H9 (cell line): ENCODE measurements around the gene TMEM109. TPM values are rescaled to one million over a fixed set of nuclear protein-coding genes. Genes with fewer than 3 reads are reported as not detected.

Experiments used
- DNase-seq: peaks from one replicate; pipeline ENCODE4 v3.0.0-alpha.2; 2017
- H2AFZ ChIP-seq: one replicate; pipeline ENCODE4 v1.6.1; 2013; ENCODE audit warnings: mild to moderate bottlenecking, low read length, control low read depth, moderate library complexity
- H2AK5ac ChIP-seq: 2 replicates; pipeline ENCODE4 v1.6.1; 2013; ENCODE audit warnings: low read length, control low read depth, mixed read lengths; ENCODE audit not compliant: insufficient read length
- H2BK120ac ChIP-seq: one replicate; pipeline ENCODE4 v1.6.1; 2013; ENCODE audit warnings: low read depth, mild to moderate bottlenecking, low read length, control low read depth, inconsistent platforms; ENCODE audit not compliant: poor library complexity, severe bottlenecking
- H2BK12ac ChIP-seq: 2 replicates; pipeline ENCODE4 v1.6.1; 2013; ENCODE audit warnings: low read length, control low read depth, mixed read lengths, low read depth; ENCODE audit not compliant: insufficient read length
- H2BK15ac ChIP-seq: 2 replicates; pipeline ENCODE4 v1.6.1; 2013; ENCODE audit warnings: low read depth, low read length, control low read depth
- H2BK20ac ChIP-seq: one replicate; pipeline ENCODE4 v1.6.1; 2013; ENCODE audit warnings: low read depth, mild to moderate bottlenecking, low read length, control low read depth, inconsistent platforms; ENCODE audit not compliant: poor library complexity, severe bottlenecking
- H2BK5ac ChIP-seq: 2 replicates; pipeline ENCODE4 v1.6.1; 2013; ENCODE audit warnings: low read length, control low read depth, mixed read lengths; ENCODE audit not compliant: insufficient read length
- H3K14ac ChIP-seq: 2 replicates; pipeline ENCODE4 v1.6.1; 2013; ENCODE audit warnings: low read length, control low read depth; ENCODE audit not compliant: insufficient read depth
- H3K18ac ChIP-seq: 2 replicates; pipeline ENCODE4 v1.6.1; 2013; ENCODE audit warnings: low read depth, mild to moderate bottlenecking, mixed read lengths, low read length, control low read depth; ENCODE audit not compliant: insufficient read length
- H3K23ac ChIP-seq: 2 replicates; pipeline ENCODE4 v1.6.1; 2013; ENCODE audit warnings: low read length, control low read depth, mixed read lengths, low read depth; ENCODE audit not compliant: insufficient read length
- H3K23me2 ChIP-seq: 2 replicates; pipeline ENCODE4 v1.6.1; 2013; ENCODE audit warnings: low read depth, mild to moderate bottlenecking, mixed read lengths, low read length, control low read depth; ENCODE audit not compliant: insufficient read length, poor library complexity, severe bottlenecking
- H3K27ac ChIP-seq: 2 replicates; pipeline ENCODE4 v1.5.1; 2013; ENCODE audit warnings: low read length, control low read depth, mixed read lengths, low read depth; ENCODE audit not compliant: insufficient read length
- H3K27me3 ChIP-seq: 2 replicates; pipeline ENCODE4 v1.6.1; 2013; ENCODE audit warnings: low read length, control low read depth, inconsistent platforms; ENCODE audit not compliant: insufficient read depth
- H3K4ac ChIP-seq: 2 replicates; pipeline ENCODE4 v1.6.1; 2013; ENCODE audit warnings: low read depth, mild to moderate bottlenecking, control low read depth, inconsistent platforms, low read length, moderate library complexity
- H3K4me1 ChIP-seq: 2 replicates; pipeline ENCODE4 v1.6.1; 2013; ENCODE audit warnings: low read length, control low read depth, inconsistent platforms; ENCODE audit not compliant: insufficient read depth
- H3K4me2 ChIP-seq: 2 replicates; pipeline ENCODE4 v1.6.1; 2013; ENCODE audit warnings: low read length, control low read depth, mixed read lengths; ENCODE audit not compliant: insufficient read length, insufficient read depth
- H3K56ac ChIP-seq: 2 replicates; pipeline ENCODE4 v1.6.1; 2013; ENCODE audit warnings: low read depth, mild to moderate bottlenecking, mixed read lengths, low read length, control low read depth; ENCODE audit not compliant: insufficient read length
- H3K79me1 ChIP-seq: 2 replicates; pipeline ENCODE4 v1.6.1; 2013; ENCODE audit warnings: low read depth, mild to moderate bottlenecking, moderate library complexity, low read length, control low read depth, inconsistent platforms; ENCODE audit not compliant: insufficient read depth, poor library complexity, severe bottlenecking
- H3K79me2 ChIP-seq: 2 replicates; pipeline ENCODE4 v1.6.1; 2013; ENCODE audit warnings: low read length, control low read depth, inconsistent platforms; ENCODE audit not compliant: insufficient read depth
- H3K9ac ChIP-seq: 2 replicates; pipeline ENCODE4 v1.6.1; 2013; ENCODE audit warnings: low read length, control low read depth, mixed read lengths; ENCODE audit not compliant: insufficient read length; ENCODE audit errors: extremely low read depth
- H3K9me3 ChIP-seq: one replicate; pipeline ENCODE4 v1.6.1; 2013; ENCODE audit warnings: low read depth, low read length, inconsistent platforms; ENCODE audit not compliant: control insufficient read depth
- H3T11ph ChIP-seq: one replicate; pipeline ENCODE4 v1.6.1; 2013; ENCODE audit warnings: mild to moderate bottlenecking, low read length, control low read depth, inconsistent platforms
- H4K20me1 ChIP-seq: one replicate; pipeline ENCODE4 v1.6.1; 2013; ENCODE audit not compliant: control insufficient read depth, insufficient read length, insufficient read depth
- H4K5ac ChIP-seq: 2 replicates; pipeline ENCODE4 v1.6.1; 2013; ENCODE audit warnings: low read depth, mild to moderate bottlenecking, mixed read lengths, low read length, control low read depth; ENCODE audit not compliant: insufficient read length
- H4K8ac ChIP-seq: replicated peaks from 2 replicates; pipeline ENCODE4 v1.6.1; 2013; ENCODE audit warnings: low read length, control low read depth, mixed read lengths, low read depth; ENCODE audit not compliant: insufficient read length
- H4K91ac ChIP-seq: 2 replicates; pipeline ENCODE4 v1.6.1; 2013; ENCODE audit warnings: low read depth, mild to moderate bottlenecking, moderate library complexity, mixed read lengths, low read length, control low read depth; ENCODE audit not compliant: insufficient read length
- H3K27ac Mint-ChIP-seq, 3 experiments: 2 replicates in 2 of 3; 3 replicates in 1 of 3; pipeline ENCODE4 v1.8.0; 2020 to 2021; ENCODE audit warnings: mixed read lengths in 3 of 3, mild to moderate bottlenecking in 1 of 3, moderate library complexity in 1 of 3
- H3K27me3 Mint-ChIP-seq: 2 replicates; pipeline ENCODE4 v1.8.0; 2021; ENCODE audit warnings: low read depth, mild to moderate bottlenecking, moderate library complexity, mixed read lengths
- H3K36me3 Mint-ChIP-seq, 3 experiments: 2 replicates in 2 of 3; 3 replicates in 1 of 3; pipeline ENCODE4 v1.8.0; 2020 to 2021; ENCODE audit warnings: low read depth in 3 of 3, mixed read lengths in 3 of 3; ENCODE audit not compliant: insufficient read depth in 1 of 3
- H3K4me1 Mint-ChIP-seq, 2 experiments: 2 replicates each; pipeline ENCODE4 v1.8.0; 2020; ENCODE audit warnings: mixed read lengths in 2 of 2
- H3K4me3 Mint-ChIP-seq, 2 experiments: 2 replicates in 1 of 2; 3 replicates in 1 of 2; pipeline ENCODE4 v1.8.0; 2020 to 2021; ENCODE audit warnings: mild to moderate bottlenecking in 2 of 2, mixed read lengths in 2 of 2, moderate library complexity in 1 of 2
- H3K9me3 Mint-ChIP-seq, 2 experiments: 2 replicates in 1 of 2; 3 replicates in 1 of 2; pipeline ENCODE4 v1.8.0; 2020; ENCODE audit warnings: mild to moderate bottlenecking in 2 of 2, mixed read lengths in 2 of 2, moderate library complexity in 1 of 2
- WGBS: extraction: QIAGEN DNeasy Blood & Tissue Kit; methylation state at CpG from one replicate; pipeline ENCODE4 v1.1.7; 2013; ENCODE audit warnings: missing lambda C conversion rate, low lambda C conversion rate, mixed read lengths; ENCODE audit not compliant: insufficient read length; ENCODE audit errors: extremely low coverage; 5-methylcytosine and 5-hydroxymethylcytosine counted together
- total RNA-seq: library from RNA; stranded (reverse); gene quantifications from 2 replicates; pipeline ENCODE4 v1.2.1, GENCODE V29; 2021
- TF ChIP-seq, protein P1 (sequence below): fragments of 200-600 bp; sonication (generic); conservative IDR thresholded peaks from 3 replicates; pipeline ENCODE4 v1.8.0; 2021; ENCODE audit warnings: antibody characterized with exemption, mild to moderate bottlenecking

Gene TMEM109
- total RNA-seq, 1 experiment from 2014 or later, result 38.0 TPM

DNA sequence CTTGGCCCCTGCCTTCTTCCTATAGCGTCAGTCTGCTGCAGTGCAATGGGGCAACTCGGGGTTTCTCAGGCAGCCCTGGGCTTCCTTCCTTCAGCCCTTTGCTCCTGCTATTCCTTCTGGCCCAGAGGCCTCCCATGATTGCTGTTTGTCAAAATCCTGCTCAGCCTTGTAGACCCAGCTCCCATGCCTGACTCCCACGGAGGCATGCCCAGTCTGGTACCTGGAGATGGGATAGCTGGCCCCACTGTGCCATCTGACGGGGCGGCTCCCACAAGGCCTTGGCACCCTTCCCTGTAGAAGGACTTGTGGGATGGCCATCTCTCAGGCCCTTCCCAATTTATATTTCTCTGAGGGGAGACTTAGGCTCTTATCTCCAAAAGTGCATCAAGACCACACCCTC lies 56.9 kb downstream of the TMEM109 start:
- Histone ChIP-seq H4K8ac (no peak overlapping the region), H3K79me1 (no peaks in the 10 kb centered on the region), H3K4me2 (no peak overlapping the region), H3K9me3 (no peaks in the 10 kb centered on the region), H3K27ac (no peak overlapping the region), H3K4me1 (no peaks in the 10 kb centered on the region), H3K18ac (no peak overlapping the region), H2BK15ac (no peak overlapping the region), H2AFZ (no peak overlapping the region), H2BK5ac (no peak overlapping the region), H3K27me3 (no peaks in the 10 kb centered on the region), H4K20me1 (no peaks in the 10 kb centered on the region), H3K56ac (no peak overlapping the region), H3K23me2 (no peaks in the 10 kb centered on the region), H3T11ph (no peak overlapping the region), H2BK120ac (no peak overlapping the region), H3K9ac (no peak overlapping the region), H3K14ac (no peak overlapping the region), H3K4ac (no peak overlapping the region), H3K79me2 (no peaks in the 10 kb centered on the region), H2AK5ac (no peak overlapping the region), H4K91ac (no peak overlapping the region), H2BK12ac (no peak overlapping the region), H2BK20ac (no peak overlapping the region), H4K5ac (no peak overlapping the region), H3K23ac (no peak overlapping the region)
- DNase-seq, result no peak
- no CpG with 5 or more reads among the region's 5 CpGs for WGBS
- H3K4me1 Mint-ChIP-seq, result no peaks in the 10 kb centered on the region
- peaks cover 29% of the 10 kb centered on the region for H3K27me3 Mint-ChIP-seq
- TF ChIP-seq, protein P1, sequence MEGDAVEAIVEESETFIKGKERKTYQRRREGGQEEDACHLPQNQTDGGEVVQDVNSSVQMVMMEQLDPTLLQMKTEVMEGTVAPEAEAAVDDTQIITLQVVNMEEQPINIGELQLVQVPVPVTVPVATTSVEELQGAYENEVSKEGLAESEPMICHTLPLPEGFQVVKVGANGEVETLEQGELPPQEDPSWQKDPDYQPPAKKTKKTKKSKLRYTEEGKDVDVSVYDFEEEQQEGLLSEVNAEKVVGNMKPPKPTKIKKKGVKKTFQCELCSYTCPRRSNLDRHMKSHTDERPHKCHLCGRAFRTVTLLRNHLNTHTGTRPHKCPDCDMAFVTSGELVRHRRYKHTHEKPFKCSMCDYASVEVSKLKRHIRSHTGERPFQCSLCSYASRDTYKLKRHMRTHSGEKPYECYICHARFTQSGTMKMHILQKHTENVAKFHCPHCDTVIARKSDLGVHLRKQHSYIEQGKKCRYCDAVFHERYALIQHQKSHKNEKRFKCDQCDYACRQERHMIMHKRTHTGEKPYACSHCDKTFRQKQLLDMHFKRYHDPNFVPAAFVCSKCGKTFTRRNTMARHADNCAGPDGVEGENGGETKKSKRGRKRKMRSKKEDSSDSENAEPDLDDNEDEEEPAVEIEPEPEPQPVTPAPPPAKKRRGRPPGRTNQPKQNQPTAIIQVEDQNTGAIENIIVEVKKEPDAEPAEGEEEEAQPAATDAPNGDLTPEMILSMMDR, result no peak
- H3K27ac Mint-ChIP-seq, result no peak overlapping the region
- H3K36me3 Mint-ChIP-seq, result peaks cover 0 to 7% (median 6%) of the 10 kb centered on the region in 3 experiments; a peak in 5 of 7 replicates
- no peak overlapping the region for H3K4me3 Mint-ChIP-seq
- peaks cover 12 to 22% of the 10 kb centered on the region in 2 experiments for H3K9me3 Mint-ChIP-seq
